IPS DF 4.7 (cell line): Measurements from ENCODE around the gene NRM.

Experiments used
- DNase-seq: peaks from one replicate; pipeline ENCODE4 v3.0.0-alpha.2; 2013; ENCODE audit warnings: low spot score; ENCODE audit errors: extremely low read depth

The NRM gene

GRCh38 chr6:30689022-30689865, 1.5 kb downstream of the NRM start:
- DNase-seq = no peak

GRCh38 chr6:30688569-30688968, 2.2 kb downstream of the NRM start:
- DNase-seq = no peak

GRCh38 chr6:30687659-30688431, 2.9 kb downstream of the NRM start:
- DNase-seq = no peak

- no peak for DNase-seq
Observed at GRCh38 chr6:30686908-30687658, 3.7 kb downstream of the NRM start.

GRCh38 chr6:30686009-30686907, 4.5 kb downstream of the NRM start, which contains the start of gene PPP1R18:
PPP1R18 (minus strand) TSS chr6:30686645; CDS start chr6:30686018, 627 bp downstream.
- no peak for DNase-seq

GRCh38 chr6:30685157-30686008, 5.4 kb downstream of the NRM start:
- DNase-seq = no peak

- DNase-seq = no peak
Observed at GRCh38 chr6:30684386-30685156, 6.2 kb downstream of the NRM start.

GRCh38 chr6:30683980-30684338, 6.8 kb downstream of the NRM start:
- no peak for DNase-seq

- no peak for DNase-seq
Observed at GRCh38 chr6:30683183-30683979, 7.4 kb downstream of the NRM start.

GRCh38 chr6:30682143-30683117, 8.4 kb downstream of the NRM start:
- DNase-seq = no peak

GRCh38 chr6:30681766-30682142, 9.0 kb downstream of the NRM start:
- DNase-seq = no peak

- no peak for DNase-seq
Observed at GRCh38 chr6:30679765-30680535, 10.8 kb downstream of the NRM start.

GRCh38 chr6:30678964-30679726, 11.6 kb downstream of the NRM start:
- no peak for DNase-seq

GRCh38 chr6:30676660-30677285, 14.0 kb downstream of the NRM start:
- DNase-seq = no peak
